Smooth muscle cell of the coronary artery (primary cell): ENCODE measurements around the gene DNM2. TPM values are rescaled to one million over a fixed set of nuclear protein-coding genes. Genes with fewer than 3 reads are reported as not detected.

Experiments used
- total RNA-seq: library from RNA; depleted of rRNA; stranded (reverse); fragments of >200 nt; gene quantifications from 2 replicates; pipeline ENCODE4 v1.2.3, GENCODE V29; 2014; ENCODE audit warnings: low replicate concordance

Gene DNM2
- 82.4 and 88.9 TPM in 2 replicates for total RNA-seq

GRCh38 chr19:10717356-10718204 lies at the start of gene DNM2:
DNM2 (plus strand) TSS chr19:10718079; CDS start chr19:10718243, 164 bp downstream.

GRCh38 chr19:10835754-10836478 lies 118.0 kb downstream of the DNM2 start, which contains the start of gene TMED1:
TMED1 (minus strand) TSS chr19:10836212; CDS start chr19:10836191, 21 bp downstream.

GRCh38 chr19:10848230-10848856 lies 130.5 kb downstream of the DNM2 start, which contains the start of gene C19orf38:
C19orf38 (plus strand) TSS chr19:10848415; CDS start chr19:10848509, 94 bp downstream.

GRCh38 chr19:10870955-10871603 lies 153.2 kb downstream of the DNM2 start, which contains the start of gene CARM1:
CARM1 (plus strand) TSS chr19:10871553; CDS start chr19:10871703, 150 bp downstream.

Other genes with a start within 250 kb of the DNM2 start
- gene KEAP1, start 214.7 kb upstream of the DNM2 start, total RNA-seq, result 71.8 and 163 TPM in 2 replicates
- 0.82 and 2.3 TPM in 2 replicates for gene S1PR5, start 200.6 kb upstream of the DNM2 start, total RNA-seq
- 6.3 and 19.0 TPM in 2 replicates for gene ATG4D, start 174.2 kb upstream of the DNM2 start, total RNA-seq
- gene KRI1, start 152.1 kb upstream of the DNM2 start, total RNA-seq, result 8.6 and 13.5 TPM in 2 replicates
- gene CDKN2D, start 149.1 kb upstream of the DNM2 start, total RNA-seq, result 7.4 and 9.1 TPM in 2 replicates
- gene AP1M2, start 130.8 kb upstream of the DNM2 start, total RNA-seq, result 2.5 TPM in 1 of 2 replicates, not detected in the other
- 17.2 and 37.4 TPM in 2 replicates for gene SLC44A2, start 92.5 kb upstream of the DNM2 start, total RNA-seq
- 44.9 and 93.1 TPM in 2 replicates for gene ILF3, start 63.7 kb upstream of the DNM2 start, total RNA-seq
- gene QTRT1, start 16.6 kb upstream of the DNM2 start, total RNA-seq, result 31.3 and 58.2 TPM in 2 replicates
- gene TMED1, start 118.1 kb downstream of the DNM2 start, total RNA-seq, result 34.6 and 50.7 TPM in 2 replicates
- 0.12 and 0.15 TPM in 2 replicates for gene C19orf38, start 130.3 kb downstream of the DNM2 start, total RNA-seq
- gene CARM1, start 153.5 kb downstream of the DNM2 start, total RNA-seq, result 18.8 and 23.2 TPM in 2 replicates
- 128 and 172 TPM in 2 replicates for gene YIPF2, start 210.6 kb downstream of the DNM2 start, total RNA-seq
- gene TIMM29, start 210.7 kb downstream of the DNM2 start, total RNA-seq, result 13.2 and 25.6 TPM in 2 replicates
- 53.9 and 66.8 TPM in 2 replicates for gene SMARCA4, start 243.0 kb downstream of the DNM2 start, total RNA-seq